HG03439 (cell line): ENCODE data around the gene PEX26.
A peak's percentile ranks its signal among the peaks of the same experiment; 100 is the strongest.
"Not testable (repeated sequence)": the region's sequence is repeated elsewhere in the genome, so short reads cannot be mapped to it uniquely, and the experiment has no call there.

Source experiments
- ATAC-seq: cut with Tn5 transposase; IDR thresholded peaks from one replicate; pipeline ENCODE4 v1.9.1; 2021; ENCODE audit warnings: mild to moderate bottlenecking, moderate library complexity; ENCODE audit not compliant: unreplicated experiment

Gene PEX26

GRCh38 chr22:18070556-18071306, 7.1 kb upstream of the PEX26 start:
- ATAC-seq: no peak

GRCh38 chr22:18071307-18071967, 6.4 kb upstream of the PEX26 start:
- not testable (repeated sequence) for ATAC-seq

- no peak for ATAC-seq
Observed at GRCh38 chr22:18071968-18072310, 5.9 kb upstream of the PEX26 start.

- ATAC-seq: no peak
Observed at GRCh38 chr22:18073467-18073866, 4.3 kb upstream of the PEX26 start.

GRCh38 chr22:18073927-18074326, 3.9 kb upstream of the PEX26 start:
- not testable (repeated sequence) for ATAC-seq

GRCh38 chr22:18075101-18075719, 2.6 kb upstream of the PEX26 start:
- ATAC-seq: no peak

GRCh38 chr22:18075720-18076497, 1.9 kb upstream of the PEX26 start:
- ATAC-seq: no peak

GRCh38 chr22:18077087-18077638, 627 bp upstream of the PEX26 start:
- ATAC-seq: no peak

GRCh38 chr22:18078329-18079041, 695 bp downstream of the PEX26 start:
- peak; percentile 27 for ATAC-seq

GRCh38 chr22:18079706-18080233, 2.0 kb downstream of the PEX26 start:
- ATAC-seq: no peak

- no peak for ATAC-seq
Observed at GRCh38 chr22:18081416-18081815, 3.6 kb downstream of the PEX26 start.

- no peak for ATAC-seq
Observed at GRCh38 chr22:18082467-18082866, 4.7 kb downstream of the PEX26 start.

GRCh38 chr22:18083406-18083805, 5.6 kb downstream of the PEX26 start:
- no peak for ATAC-seq

GRCh38 chr22:18085188-18085587, 7.4 kb downstream of the PEX26 start:
- ATAC-seq: no peak

GRCh38 chr22:18087350-18087855, 9.6 kb downstream of the PEX26 start:
- ATAC-seq: no peak

GRCh38 chr22:18088825-18089568, 11.2 kb downstream of the PEX26 start:
- no peak for ATAC-seq

- ATAC-seq: no peak
Observed at GRCh38 chr22:18090286-18090685, 12.5 kb downstream of the PEX26 start.

GRCh38 chr22:18091478-18091877, 13.7 kb downstream of the PEX26 start:
- ATAC-seq: no peak

- ATAC-seq: no peak
Observed at GRCh38 chr22:18091916-18092526, 14.2 kb downstream of the PEX26 start.
